HepG2 (cell line): ENCODE data around the gene SHISA5. TPM values are rescaled to one million over a fixed set of nuclear protein-coding genes. Genes with fewer than 3 reads are reported as not detected.

ENCODE experiments used
- ATAC-seq: fragments of 200-7000 bp; cut with Tn5 transposase; 3 replicates; pipeline ENCODE4 v1.9.1; 2020; ENCODE audit warnings: mild to moderate bottlenecking, moderate library complexity
- BruUV-seq: library from RNA; stranded (reverse); fragments of 400-500 nt; replicated peaks from 2 replicates; lab custom pipeline; 2021; lab: Mats Ljungman, UMichigan
- CTCF ChIA-PET: fragments of 300-600 bp; formaldehyde crosslinking; extraction: SDS; loops from one replicate; lab custom pipeline; 2021; ENCODE audit warnings: low total read pairs, inconsistent platforms, low intra/inter-chr PET ratio; lab: Yijun Ruan, JAX
- POLR2A ChIA-PET: fragments of 350-600 bp; sonication (Branson Sonifier 250); formaldehyde crosslinking; loops from one replicate; lab custom pipeline; 2020; ENCODE audit warnings: antibody characterized with exemption, inconsistent platforms; lab: Yijun Ruan, JAX
- DNase-seq: peaks from one replicate; pipeline ENCODE4 v3.0.0-alpha.2; 2015; ENCODE audit warnings: low spot score
- FAIRE-seq: peaks from 3 replicates; lab custom pipeline; 2011; peaks lifted over from hg19 to GRCh38; lab: Jason Lieb, UNC
- H2AFZ ChIP-seq: one replicate; pipeline ENCODE4 v1.6.1; 2011; ENCODE audit warnings: low read length, inconsistent platforms
- H3K27ac ChIP-seq: fragments of 300-600 bp; 3 replicates; pipeline ENCODE4 v1.8.0; 2011; ENCODE audit warnings: mixed run types, mild to moderate bottlenecking, mixed read lengths, low read length, inconsistent platforms; ENCODE audit not compliant: insufficient read depth; ENCODE audit errors: extremely low read length
- H3K27me3 ChIP-seq, 2 experiments: fragments of 200-600 bp in 1 of 2; 2 replicates in 1 of 2; 3 replicates in 1 of 2; pipeline versions ENCODE4 v1.6.0 to v1.8.0; 2011; ENCODE audit warnings: low read length in 2 of 2, mild to moderate bottlenecking in 2 of 2, moderate library complexity in 2 of 2, inconsistent platforms in 1 of 2; ENCODE audit not compliant: insufficient read depth in 2 of 2, control insufficient read depth in 1 of 2
- H3K36me3 ChIP-seq, 2 experiments: fragments of 200-600 bp in 1 of 2; replicated peaks in 1 of 2; 2 replicates in 1 of 2; 3 replicates in 1 of 2; pipeline versions ENCODE4 v1.5.1 to v1.8.0; 2011; ENCODE audit warnings: low read length in 2 of 2, inconsistent platforms in 1 of 2; ENCODE audit not compliant: insufficient read depth in 2 of 2, control insufficient read depth in 1 of 2
- H3K4me1 ChIP-seq: 2 replicates; pipeline ENCODE4 v1.5.1; 2012; ENCODE audit warnings: low read length, inconsistent platforms; ENCODE audit not compliant: insufficient read depth
- H3K4me2 ChIP-seq: 2 replicates; pipeline ENCODE4 v1.6.0; 2011; ENCODE audit warnings: low read depth, low read length, inconsistent platforms
- H3K4me3 ChIP-seq, 3 experiments: fragments of 200-600 bp in 1 of 3; sonication (generic), shearing (Covaris generic) in 1 of 3; replicated peaks in 1 of 3; 2 replicates each; pipeline ENCODE4 v1.5.1; 2011 to 2016; ENCODE audit warnings: low read length in 3 of 3, inconsistent platforms in 2 of 3, low read depth in 2 of 3, mild to moderate bottlenecking in 2 of 3, control low read depth in 1 of 3, mixed read lengths in 1 of 3; ENCODE audit not compliant: insufficient read depth in 1 of 3
- H3K79me2 ChIP-seq: one replicate; pipeline ENCODE4 v1.6.1; 2011; ENCODE audit warnings: low read length, inconsistent platforms; ENCODE audit not compliant: insufficient read depth
- H3K9ac ChIP-seq: 2 replicates; pipeline ENCODE4 v1.6.0; 2011; ENCODE audit warnings: mild to moderate bottlenecking, low read depth, low read length, inconsistent platforms; ENCODE audit not compliant: insufficient read depth
- H3K9me3 ChIP-seq: 2 replicates; pipeline ENCODE4 v1.5.1; 2012; ENCODE audit warnings: mild to moderate bottlenecking, low read length
- H4K20me1 ChIP-seq: 2 replicates; pipeline ENCODE4 v1.6.0; 2011; ENCODE audit warnings: inconsistent platforms, mild to moderate bottlenecking, low read length, moderate library complexity; ENCODE audit not compliant: insufficient read depth
- EEA1 ChIP-seq: sonication (generic); formaldehyde crosslinking; IDR thresholded peaks from 2 replicates; pipeline ENCODE4 v1.5.1; 2020; ENCODE audit warnings: mild to moderate bottlenecking, missing genetic modification reagents, borderline replicate concordance
- HNRNPK ChIP-seq: fragments of 200-400 bp; formaldehyde crosslinking; IDR thresholded peaks from 2 replicates; pipeline ENCODE4 v1.6.1; 2018; ENCODE audit warnings: low read length, low read depth, moderate library complexity, mild to moderate bottlenecking; ENCODE audit not compliant: poor library complexity, severe bottlenecking
- HNRNPL ChIP-seq: fragments of 200-400 bp; formaldehyde crosslinking; IDR thresholded peaks from 2 replicates; pipeline ENCODE4 v1.6.1; 2017; ENCODE audit warnings: mild to moderate bottlenecking, low read depth, low read length
- SAP130 ChIP-seq: IDR thresholded peaks from 2 replicates; pipeline ENCODE4 v1.6.1; 2016; ENCODE audit warnings: low read depth
- YEATS2 ChIP-seq: sonication (generic); formaldehyde crosslinking; IDR thresholded peaks from 2 replicates; pipeline ENCODE4 v1.4.0; 2020; ENCODE audit warnings: missing genetic modification reagents, borderline replicate concordance
- ZBTB38 ChIP-seq: sonication (generic); formaldehyde crosslinking; IDR thresholded peaks from 2 replicates; pipeline ENCODE4 v1.5.1; 2020; ENCODE audit warnings: mild to moderate bottlenecking, missing genetic modification reagents
- ZFP36L2 ChIP-seq: sonication (generic); formaldehyde crosslinking; IDR thresholded peaks from 2 replicates; pipeline ENCODE4 v1.4.0; 2020; ENCODE audit warnings: missing genetic modification reagents
- ZNF251 ChIP-seq: sonication (generic); formaldehyde crosslinking; IDR thresholded peaks from 2 replicates; pipeline ENCODE4 v1.9.0; 2021; ENCODE audit warnings: mild to moderate bottlenecking, missing genetic modification reagents
- ZNF598 ChIP-seq: sonication (generic); formaldehyde crosslinking; IDR thresholded peaks from 2 replicates; pipeline ENCODE4 v1.5.1; 2020; ENCODE audit warnings: mild to moderate bottlenecking, missing genetic modification reagents, borderline replicate concordance
- ZNF761 ChIP-seq: sonication (generic); formaldehyde crosslinking; conservative IDR thresholded peaks from 2 replicates; pipeline ENCODE4 v1.4.0; 2020; ENCODE audit warnings: mild to moderate bottlenecking, missing genetic modification reagents
- WGBS: methylation state at CpG from one replicate; pipeline ENCODE4 v1.1.6; 2017; ENCODE audit warnings: low lambda C conversion rate; 5-methylcytosine and 5-hydroxymethylcytosine counted together
- in situ Hi-C: cut with HindIII; loops from 2 replicates; pipeline ENCODE4 v1.10.0; 2017; ENCODE audit warnings: low pct_unique_long_range_greater_than_20kb; ENCODE audit not compliant: extremely low pct_ligation_motif_present
- intact Hi-C: fragments of 100-400 bp; cut with micrococcal nuclease; formaldehyde crosslinking; loops from one replicate; pipeline ENCODE4 v1.10.0; 2022; ENCODE audit not compliant: unreplicated experiment
- polyA plus RNA-seq, 8 experiments: library from polyadenylated mRNA; depleted of rRNA in 3 of 8; stranded (reverse) in 7 of 8; unstranded in 1 of 8; fragments of >200 nt; fragmentation: Illumina TruSeq in 4 of 8; extraction: Trizol in 4 of 8; gene quantifications; 2 replicates each; pipeline versions ENCODE4 v1.2.1 to v1.2.3, GENCODE V29; 2011 to 2016; ENCODE audit warnings: low read depth in 4 of 8, missing spikeins in 1 of 8, mixed read lengths in 1 of 8; ENCODE audit not compliant: insufficient read depth in 1 of 8
- total RNA-seq, 5 experiments: library from RNA; depleted of rRNA; stranded (reverse); fragments of >200 nt; fragmentation: Illumina TruSeq; extraction: Trizol; gene quantifications; 2 replicates each; pipeline ENCODE4 v1.2.3, GENCODE V29; 2016; ENCODE audit warnings: low read depth in 1 of 5
- TF ChIP-seq, protein P1 (sequence below): IDR thresholded peaks from 2 replicates; pipeline ENCODE4 v1.6.1; 2016; ENCODE audit warnings: control low read depth
- TF ChIP-seq, protein P2 (sequence below): sonication (generic); formaldehyde crosslinking; IDR thresholded peaks from 2 replicates; pipeline ENCODE4 v1.5.1; 2020; ENCODE audit warnings: mild to moderate bottlenecking, missing genetic modification reagents
- TF ChIP-seq, protein P3 (sequence below): sonication (generic); formaldehyde crosslinking; IDR thresholded peaks from 2 replicates; pipeline ENCODE4 v1.4.0; 2020; ENCODE audit warnings: missing genetic modification reagents, borderline replicate concordance

Gene SHISA5
- total and polyA plus RNA-seq, 2 of the 13 experiments (the other 11 are each of a cell fraction or from before 2014, with no cell fraction given) = 75.8 to 91.4 TPM

DNA sequence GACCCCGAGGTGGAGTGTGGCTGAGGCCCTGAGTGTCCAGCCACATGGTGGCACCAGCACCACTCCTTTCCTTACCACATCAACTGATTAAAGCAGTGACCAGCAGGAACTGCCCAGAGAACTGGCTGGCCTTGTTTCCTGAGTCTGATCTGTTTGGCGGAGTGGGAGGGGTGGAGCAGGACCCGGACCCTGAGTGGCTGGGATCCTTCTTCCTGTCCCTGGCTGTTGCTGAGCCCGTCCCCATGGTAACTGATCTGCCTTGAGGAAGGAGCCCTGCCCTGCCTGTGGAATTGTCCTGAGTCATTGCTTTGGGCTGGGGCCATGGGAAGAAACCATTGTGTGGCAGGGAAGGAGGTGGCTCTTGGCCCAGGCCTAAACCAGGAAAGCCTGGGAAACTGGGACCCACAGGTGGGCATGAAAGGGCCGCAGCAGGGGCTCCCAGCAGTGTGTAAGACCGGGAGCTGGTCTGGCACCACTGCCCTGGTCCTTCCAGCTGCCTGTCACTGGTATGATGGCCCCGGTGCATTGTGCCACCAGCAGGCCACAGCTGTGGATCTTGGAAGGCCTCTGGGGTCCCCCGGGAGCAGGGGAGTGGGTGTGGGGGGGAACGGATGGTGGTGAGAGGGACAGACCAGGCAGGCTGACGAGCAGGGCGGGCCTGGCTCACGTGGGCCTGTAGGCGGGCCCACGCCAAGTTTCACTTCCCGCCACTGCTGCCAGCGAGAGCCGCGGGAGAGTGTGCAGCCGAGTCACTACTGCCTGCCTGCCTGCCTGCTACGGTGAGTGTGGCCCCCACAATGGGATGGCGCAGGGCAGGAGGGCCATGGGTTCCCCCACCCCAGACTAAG lies 38.2 kb downstream of the SHISA5 start:
- WGBS = 78% methylated on average over 11 of the region's 21 CpGs
- Histone ChIP-seq H3K4me2 (no peak overlapping the region), H3K9ac (peak overlapping the region; percentile 39), H3K4me1 (peaks cover 51% of the 10 kb centered on the region), H3K79me2 (no peaks in the 10 kb centered on the region), H3K27me3 (no peaks in the 10 kb centered on the region), H3K27ac (peak overlapping the region; percentile 85), H3K36me3 (peaks cover 3 to 16% of the 10 kb centered on the region in 2 experiments), H4K20me1 (no peaks in the 10 kb centered on the region), H2AFZ (no peak overlapping the region), H3K4me3 (no peak overlapping the region), H3K9me3 (no peaks in the 10 kb centered on the region)
- DNase-seq (peak; percentile 96), ATAC-seq (peak; percentile 93), FAIRE-seq (peak; percentile 98)
- no TSS peak for BruUV-seq
- intact Hi-C loops = loop anchor here (1.0 kb wide), 2 partner anchors 42 to 83 kb away; no protein-coding TSS in a partner anchor
- ChIA-PET POLR2A (interaction anchor here (0.6 to 3.8 kb wide), 4 partner anchors 8 to 91 kb away, joined by 4 to 17 read pairs (median 6); partner anchors contain the start of genes ATRIP and PFKFB4), CTCF (interaction anchor here (1.3 to 1.8 kb wide), 3 partner anchors 19 to 83 kb away, joined by 3 to 39 read pairs (median 17); partner anchors contain the start of gene ATRIP)
- in situ Hi-C loops = loop anchor here (5.0 kb wide), 2 partner anchors 37 to 92 kb away; partner anchors contain the start of genes PFKFB4 and SHISA5
- TF ChIP-seq ZFP36L2 (CRISPR knock-in tag) (no peak), ZNF761 (CRISPR knock-in tag) (peak; percentile 74; the same call in 1 of the 2 replicates), HNRNPK (peak; percentile 12), ZBTB38 (CRISPR knock-in tag) (0 out of 2 replicates have a peak, but pooled peaks have one; percentile 36), HNRNPL (0 out of 2 replicates have a peak, but pooled peaks have one; percentile 29), SAP130 (CRISPR knock-in tag) (peak; percentile 96), ZNF251 (CRISPR knock-in tag) (no peak), EEA1 (CRISPR knock-in tag) (no peak), ZNF598 (0 out of 2 replicates have a peak, but pooled peaks have one; percentile 73), YEATS2 (CRISPR knock-in tag) (0 out of 2 replicates have a peak, but pooled peaks have one; percentile 44)
- TF ChIP-seq, protein P1, sequence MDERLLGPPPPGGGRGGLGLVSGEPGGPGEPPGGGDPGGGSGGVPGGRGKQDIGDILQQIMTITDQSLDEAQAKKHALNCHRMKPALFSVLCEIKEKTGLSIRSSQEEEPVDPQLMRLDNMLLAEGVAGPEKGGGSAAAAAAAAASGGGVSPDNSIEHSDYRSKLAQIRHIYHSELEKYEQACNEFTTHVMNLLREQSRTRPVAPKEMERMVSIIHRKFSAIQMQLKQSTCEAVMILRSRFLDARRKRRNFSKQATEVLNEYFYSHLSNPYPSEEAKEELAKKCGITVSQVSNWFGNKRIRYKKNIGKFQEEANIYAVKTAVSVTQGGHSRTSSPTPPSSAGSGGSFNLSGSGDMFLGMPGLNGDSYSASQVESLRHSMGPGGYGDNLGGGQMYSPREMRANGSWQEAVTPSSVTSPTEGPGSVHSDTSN (CRISPR knock-in tag) = no peak
- TF ChIP-seq, protein P2, sequence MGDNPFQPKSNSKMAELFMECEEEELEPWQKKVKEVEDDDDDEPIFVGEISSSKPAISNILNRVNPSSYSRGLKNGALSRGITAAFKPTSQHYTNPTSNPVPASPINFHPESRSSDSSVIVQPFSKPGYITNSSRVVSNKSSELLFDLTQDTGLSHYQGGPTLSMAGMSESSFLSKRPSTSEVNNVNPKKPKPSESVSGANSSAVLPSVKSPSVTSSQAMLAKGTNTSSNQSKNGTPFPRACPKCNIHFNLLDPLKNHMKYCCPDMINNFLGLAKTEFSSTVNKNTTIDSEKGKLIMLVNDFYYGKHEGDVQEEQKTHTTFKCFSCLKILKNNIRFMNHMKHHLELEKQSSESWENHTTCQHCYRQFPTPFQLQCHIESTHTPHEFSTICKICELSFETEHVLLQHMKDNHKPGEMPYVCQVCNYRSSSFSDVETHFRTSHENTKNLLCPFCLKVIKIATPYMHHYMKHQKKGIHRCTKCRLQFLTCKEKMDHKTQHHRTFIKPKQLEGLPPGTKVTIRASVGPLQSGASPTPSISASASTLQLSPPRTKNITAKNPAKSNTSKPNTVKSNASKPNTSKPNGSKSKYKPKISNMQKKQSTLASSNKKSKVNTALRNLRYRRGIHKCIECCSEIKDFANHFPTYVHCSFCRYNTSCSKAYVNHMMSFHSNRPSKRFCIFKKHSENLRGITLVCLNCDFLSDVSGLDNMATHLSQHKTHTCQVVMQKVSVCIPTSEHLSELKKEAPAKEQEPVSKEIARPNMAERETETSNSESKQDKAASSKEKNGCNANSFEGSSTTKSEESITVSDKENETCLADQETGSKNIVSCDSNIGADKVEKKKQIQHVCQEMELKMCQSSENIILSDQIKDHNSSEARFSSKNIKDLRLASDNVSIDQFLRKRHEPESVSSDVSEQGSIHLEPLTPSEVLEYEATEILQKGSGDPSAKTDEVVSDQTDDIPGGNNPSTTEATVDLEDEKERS (CRISPR knock-in tag) = no peak
- TF ChIP-seq, protein P3, sequence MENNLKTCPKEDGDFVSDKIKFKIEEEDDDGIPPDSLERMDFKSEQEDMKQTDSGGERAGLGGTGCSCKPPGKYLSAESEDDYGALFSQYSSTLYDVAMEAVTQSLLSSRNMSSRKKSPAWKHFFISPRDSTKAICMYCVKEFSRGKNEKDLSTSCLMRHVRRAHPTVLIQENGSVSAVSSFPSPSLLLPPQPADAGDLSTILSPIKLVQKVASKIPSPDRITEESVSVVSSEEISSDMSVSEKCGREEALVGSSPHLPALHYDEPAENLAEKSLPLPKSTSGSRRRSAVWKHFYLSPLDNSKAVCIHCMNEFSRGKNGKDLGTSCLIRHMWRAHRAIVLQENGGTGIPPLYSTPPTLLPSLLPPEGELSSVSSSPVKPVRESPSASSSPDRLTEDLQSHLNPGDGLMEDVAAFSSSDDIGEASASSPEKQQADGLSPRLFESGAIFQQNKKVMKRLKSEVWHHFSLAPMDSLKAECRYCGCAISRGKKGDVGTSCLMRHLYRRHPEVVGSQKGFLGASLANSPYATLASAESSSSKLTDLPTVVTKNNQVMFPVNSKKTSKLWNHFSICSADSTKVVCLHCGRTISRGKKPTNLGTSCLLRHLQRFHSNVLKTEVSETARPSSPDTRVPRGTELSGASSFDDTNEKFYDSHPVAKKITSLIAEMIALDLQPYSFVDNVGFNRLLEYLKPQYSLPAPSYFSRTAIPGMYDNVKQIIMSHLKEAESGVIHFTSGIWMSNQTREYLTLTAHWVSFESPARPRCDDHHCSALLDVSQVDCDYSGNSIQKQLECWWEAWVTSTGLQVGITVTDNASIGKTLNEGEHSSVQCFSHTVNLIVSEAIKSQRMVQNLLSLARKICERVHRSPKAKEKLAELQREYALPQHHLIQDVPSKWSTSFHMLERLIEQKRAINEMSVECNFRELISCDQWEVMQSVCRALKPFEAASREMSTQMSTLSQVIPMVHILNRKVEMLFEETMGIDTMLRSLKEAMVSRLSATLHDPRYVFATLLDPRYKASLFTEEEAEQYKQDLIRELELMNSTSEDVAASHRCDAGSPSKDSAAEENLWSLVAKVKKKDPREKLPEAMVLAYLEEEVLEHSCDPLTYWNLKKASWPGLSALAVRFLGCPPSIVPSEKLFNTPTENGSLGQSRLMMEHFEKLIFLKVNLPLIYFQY (CRISPR knock-in tag) = peak; percentile 51; the same call in 1 of the 2 replicates
